GM19351 (cell line): Measurements from ENCODE around the gene GALNT2.

ENCODE experiments used
- ATAC-seq: cut with Tn5 transposase; IDR thresholded peaks from one replicate; pipeline ENCODE4 v1.9.1; 2021; ENCODE audit warnings: mild to moderate bottlenecking, moderate library complexity; ENCODE audit not compliant: unreplicated experiment

GALNT2 gene

GRCh38 chr1:230326971-230327891, 260.2 kb downstream of the GALNT2 start:
- peak; percentile 25 for ATAC-seq

DNA sequence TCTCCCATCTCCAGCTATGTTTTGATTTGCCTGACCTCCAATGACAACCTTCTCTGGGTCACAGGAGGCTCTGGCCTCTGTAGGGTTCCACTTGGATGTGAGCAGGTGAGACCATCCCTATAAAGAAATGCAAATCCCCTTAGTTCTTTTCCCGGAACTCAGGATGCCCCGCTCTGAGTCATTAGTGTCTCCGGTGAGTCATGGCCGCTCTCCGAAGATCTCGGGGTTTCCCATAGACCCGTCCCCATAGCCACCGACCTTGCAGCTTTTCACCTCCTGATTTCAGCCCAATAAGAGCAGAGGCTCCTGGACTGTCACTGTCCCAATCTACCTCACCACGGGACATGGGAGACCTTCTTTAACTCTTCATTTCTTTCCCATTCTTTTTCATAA, 260.9 kb downstream of the GALNT2 start:
- ATAC-seq = peak; percentile 62

GRCh38 chr1:230328342-230329015, 261.4 kb downstream of the GALNT2 start:
- peak; percentile 23 for ATAC-seq

DNA sequence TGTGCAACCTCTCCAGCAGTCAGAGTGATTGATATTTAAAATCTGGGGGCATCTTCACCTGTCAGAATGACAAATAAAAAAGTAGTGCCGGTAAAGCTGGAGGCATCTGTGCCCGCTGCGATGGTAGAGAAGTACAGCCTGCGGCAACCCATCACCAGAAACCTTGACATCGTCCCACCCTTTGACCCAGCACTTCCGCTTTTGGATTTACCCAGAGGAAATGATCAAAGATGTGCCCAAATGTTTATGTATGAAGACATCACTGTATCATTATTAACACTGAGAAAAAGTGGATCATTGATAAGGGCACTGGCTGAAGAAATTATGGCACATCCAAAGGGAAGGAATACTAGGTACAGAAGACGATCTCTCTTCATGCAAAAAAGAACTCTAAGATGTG, 263.1 kb downstream of the GALNT2 start:
- no peak for ATAC-seq
